HCT116 (cell line): ENCODE measurements around the gene NPEPL1. TPM values are rescaled to one million over a fixed set of nuclear protein-coding genes. Genes with fewer than 3 reads are reported as not detected.

Experiments
- ATAC-seq: fragments of 200-7000 bp; cut with Tn5 transposase; 2 replicates; pipeline ENCODE4 v1.9.1; 2020; ENCODE audit warnings: mild to moderate bottlenecking, moderate library complexity
- BruUV-seq: library from RNA; stranded (reverse); fragments of 400-500 nt; replicated peaks from 2 replicates; lab custom pipeline; 2021; lab: Mats Ljungman, UMichigan
- CTCF ChIA-PET: fragments of 300-600 bp; sonication (Branson Sonifier 250); formaldehyde crosslinking; loops from one replicate; lab custom pipeline; 2021; ENCODE audit warnings: antibody characterized with exemption; lab: Charles Lee
- POLR2A ChIA-PET: fragments of 300-600, 350-600 bp; sonication (Branson Sonifier 250); formaldehyde crosslinking; loops from one replicate; lab custom pipeline; 2021; ENCODE audit warnings: antibody characterized with exemption; lab: Charles Lee
- RAD21 ChIA-PET, 2 experiments: fragments of 300-600 bp; sonication (Branson Sonifier 250); formaldehyde crosslinking; loops; one replicate each; lab custom pipeline; 2023; ENCODE audit warnings: low total read pairs in 2 of 2; ENCODE audit not compliant: uncharacterized antibody in 2 of 2, unreplicated experiment in 2 of 2, low non-redundant PET in 1 of 2; lab: Charles Lee
- DNase-seq: peaks from one replicate; pipeline ENCODE4 v3.0.0-alpha.2; 2010; ENCODE audit warnings: low read depth, low spot score
- H2AFZ ChIP-seq: fragments of 200-600 bp; shearing (Covaris generic), sonication (generic); 2 replicates; pipeline ENCODE4 v1.6.1; 2017; ENCODE audit warnings: low read depth, mixed run types, mixed read lengths, antibody characterized with exemption, low read length; ENCODE audit not compliant: poor library complexity, severe bottlenecking
- H3K27ac ChIP-seq: 2 replicates; pipeline ENCODE4 v1.5.1; 2012; ENCODE audit warnings: low read depth, low read length
- H3K27me3 ChIP-seq: fragments of 200-600 bp; sonication (generic); 2 replicates; pipeline ENCODE4 v1.6.1; 2016; ENCODE audit warnings: mixed run types, low read length, mixed read lengths; ENCODE audit not compliant: insufficient read depth
- H3K36me3 ChIP-seq, 2 experiments: fragments of 200-500 bp in 1 of 2; fragments of 200-600 bp in 1 of 2; sonication (Bioruptor generic) in 1 of 2; sonication (generic) in 1 of 2; 2 replicates each; pipeline versions ENCODE4 v1.5.1 to v1.6.1; 2014 to 2016; ENCODE audit warnings: low read length in 2 of 2, inconsistent platforms in 1 of 2, mixed read lengths in 1 of 2, mixed run types in 1 of 2; ENCODE audit not compliant: insufficient read depth in 2 of 2, control insufficient read depth in 1 of 2
- H3K4me1 ChIP-seq, 2 experiments: fragments of 200-600 bp in 1 of 2; sonication (generic) in 1 of 2; 2 replicates each; pipeline versions ENCODE4 v1.5.1 to v1.6.1; 2012 to 2017; ENCODE audit warnings: low read length in 2 of 2, inconsistent platforms in 1 of 2, mild to moderate bottlenecking in 1 of 2, mixed read lengths in 1 of 2, mixed run types in 1 of 2, moderate library complexity in 1 of 2; ENCODE audit not compliant: insufficient read depth in 2 of 2, control insufficient read depth in 1 of 2
- H3K4me2 ChIP-seq: fragments of 200-600 bp; sonication (generic); 2 replicates; pipeline ENCODE4 v1.6.1; 2017; ENCODE audit warnings: mixed run types, low read length, mixed read lengths
- H3K4me3 ChIP-seq, 2 experiments: fragments of 200-600 bp in 1 of 2; sonication (generic) in 1 of 2; replicated peaks in 1 of 2; 2 replicates each; pipeline ENCODE4 v1.5.1; 2011 to 2016; ENCODE audit warnings: low read length in 2 of 2, control low read depth in 1 of 2, low read depth in 1 of 2, mild to moderate bottlenecking in 1 of 2, mixed read lengths in 1 of 2, mixed run types in 1 of 2
- H3K79me2 ChIP-seq: fragments of 200-600 bp; sonication (generic); 2 replicates; pipeline ENCODE4 v1.6.1; 2017; ENCODE audit warnings: mild to moderate bottlenecking, mixed run types, low read length, moderate library complexity, mixed read lengths; ENCODE audit not compliant: insufficient read depth
- H3K9ac ChIP-seq: fragments of 200-600 bp; sonication (generic); 2 replicates; pipeline ENCODE4 v1.6.1; 2016; ENCODE audit warnings: low read length, mixed read lengths
- H3K9me2 ChIP-seq: fragments of 200-600 bp; sonication (generic), shearing (Covaris generic); 2 replicates; pipeline ENCODE4 v1.6.1; 2017; ENCODE audit warnings: mixed run types, mild to moderate bottlenecking, moderate library complexity; ENCODE audit not compliant: insufficient read depth
- H3K9me3 ChIP-seq, 2 experiments: fragments of 200-500 bp in 1 of 2; fragments of 200-600 bp in 1 of 2; sonication (Bioruptor generic) in 1 of 2; sonication (generic) in 1 of 2; 2 replicates each; pipeline ENCODE4 v1.6.1; 2014 to 2017; ENCODE audit warnings: low read length in 2 of 2, mixed read lengths in 2 of 2, inconsistent platforms in 1 of 2, low read depth in 1 of 2, mild to moderate bottlenecking in 1 of 2, mixed run types in 1 of 2, moderate library complexity in 1 of 2; ENCODE audit not compliant: control insufficient read depth in 1 of 2, insufficient read depth in 1 of 2
- H4K20me1 ChIP-seq: fragments of 200-600 bp; sonication (generic), shearing (Covaris generic); 2 replicates; pipeline ENCODE4 v1.6.1; 2017; ENCODE audit warnings: mixed run types, mild to moderate bottlenecking, moderate library complexity; ENCODE audit not compliant: insufficient read depth
- CBX3 ChIP-seq: IDR thresholded peaks from 2 replicates; pipeline ENCODE4 v1.6.1; 2012; ENCODE audit warnings: low read depth
- CEBPB ChIP-seq: IDR thresholded peaks from 2 replicates; pipeline ENCODE4 v1.6.1; 2012; ENCODE audit warnings: low read depth
- EGR1 ChIP-seq: IDR thresholded peaks from 2 replicates; pipeline ENCODE4 v1.6.1; 2012; ENCODE audit warnings: low read depth
- ELF1 ChIP-seq: IDR thresholded peaks from 2 replicates; pipeline ENCODE4 v1.6.1; 2012; ENCODE audit warnings: low read depth, borderline replicate concordance
- EZH2 ChIP-seq: fragments of 200-600 bp; sonication (generic); IDR thresholded peaks from 2 replicates; pipeline ENCODE4 v1.6.1; 2017; ENCODE audit warnings: antibody characterized with exemption, mixed run types
- EZH2phosphoT487 ChIP-seq: fragments of 200-600 bp; IDR thresholded peaks from 2 replicates; pipeline ENCODE4 v1.6.1; 2018; ENCODE audit warnings: antibody characterized with exemption, borderline replicate concordance
- JUND ChIP-seq: IDR thresholded peaks from 2 replicates; pipeline ENCODE4 v1.6.1; 2012
- POLR2A ChIP-seq: IDR thresholded peaks from 2 replicates; pipeline ENCODE4 v1.7.0; 2011; ENCODE audit warnings: borderline replicate concordance; ENCODE audit not compliant: insufficient read depth, insufficient read length; ENCODE audit errors: extremely low read depth
- RAD21 ChIP-seq: IDR thresholded peaks from 2 replicates; pipeline ENCODE4 v1.6.1; 2012; ENCODE audit warnings: low read depth, mild to moderate bottlenecking
- SIN3A ChIP-seq: IDR thresholded peaks from 2 replicates; pipeline ENCODE4 v1.6.1; 2012; ENCODE audit warnings: low read depth
- SP1 ChIP-seq: IDR thresholded peaks from 2 replicates; pipeline ENCODE4 v1.6.1; 2012; ENCODE audit warnings: low read depth
- SRF ChIP-seq: IDR thresholded peaks from 2 replicates; pipeline ENCODE4 v1.6.1; 2012; ENCODE audit warnings: low read depth
- TCF7L2 ChIP-seq: IDR thresholded peaks from 2 replicates; pipeline ENCODE4 v1.7.0; 2011; ENCODE audit warnings: borderline replicate concordance, inconsistent platforms; ENCODE audit not compliant: insufficient read depth, insufficient read length; ENCODE audit errors: extremely low read depth
- ZFX ChIP-seq: fragments of 450-650 bp; IDR thresholded peaks from 2 replicates; pipeline ENCODE4 v1.6.1; 2017
- ZNF274 ChIP-seq: fragments of 200-500 bp; sonication (Bioruptor generic); IDR thresholded peaks from 2 replicates; pipeline ENCODE4 v1.6.1; 2014; ENCODE audit warnings: mild to moderate bottlenecking, low read depth, low read length, inconsistent platforms
- intact Hi-C: fragments of 100-400 bp; cut with micrococcal nuclease; formaldehyde crosslinking; loops from 2 replicates; pipeline ENCODE4 v1.10.0; 2022
- total RNA-seq: library from RNA; stranded (reverse); gene quantifications from one replicate; pipeline ENCODE4 v1.2.1, GENCODE V29; 2021; ENCODE audit not compliant: unreplicated experiment
- TF ChIP-seq, protein P1 (sequence below): IDR thresholded peaks from 2 replicates; pipeline ENCODE4 v1.6.1; 2012
- TF ChIP-seq, protein P2 (sequence below): IDR thresholded peaks from 2 replicates; pipeline ENCODE4 v1.6.1; 2011; ENCODE audit warnings: mild to moderate bottlenecking, low read length, moderate library complexity; ENCODE audit not compliant: insufficient replicate concordance; ENCODE audit errors: extremely low read depth
- TF ChIP-seq, protein P3 (sequence below), 3 experiments: fragments of 200-600 bp in 1 of 3; sonication (generic) in 1 of 3; IDR thresholded peaks in 2 of 3; conservative IDR thresholded peaks in 1 of 3; 2 replicates each; pipeline ENCODE4 v1.5.1; 2012 to 2017; ENCODE audit warnings: low read depth in 2 of 3, low read length in 2 of 3, antibody characterized with exemption in 1 of 3, borderline replicate concordance in 1 of 3, control low read depth in 1 of 3, mild to moderate bottlenecking in 1 of 3, mixed read lengths in 1 of 3, mixed run types in 1 of 3, moderate library complexity in 1 of 3; ENCODE audit not compliant: insufficient read depth in 1 of 3
- TF ChIP-seq, protein P4 (sequence below): IDR thresholded peaks from 2 replicates; pipeline ENCODE4 v1.6.1; 2012
- TF ChIP-seq, protein P5 (sequence below): IDR thresholded peaks from 2 replicates; pipeline ENCODE4 v1.6.1; 2012; ENCODE audit warnings: low read depth

Gene NPEPL1
- total RNA-seq, 1 experiment from 2014 or later, result 16.6 TPM

DNA sequence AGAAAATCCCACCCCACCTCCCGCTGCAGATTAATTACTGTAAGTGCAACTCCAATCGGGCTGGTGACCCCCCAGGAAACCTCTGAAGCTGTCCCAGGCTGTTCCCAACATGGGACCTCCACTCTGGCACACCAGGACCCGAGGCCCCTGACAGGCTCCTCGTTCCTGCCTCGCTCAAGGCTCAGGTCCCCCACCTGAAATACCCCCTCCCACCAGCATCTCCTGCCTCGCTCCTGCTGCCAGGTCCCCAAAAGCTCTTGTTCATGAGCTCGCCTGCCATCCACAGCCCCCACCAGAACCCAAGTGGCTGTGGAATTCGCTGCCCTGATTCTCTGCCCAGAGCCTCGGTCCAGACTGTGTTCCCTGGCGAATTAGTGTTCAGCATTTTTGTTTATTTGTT, 26.1 kb downstream of the NPEPL1 start:
- no peak overlapping the region for H3K4me2 ChIP-seq
- H2AFZ ChIP-seq, result no peak overlapping the region
- no peaks in the 10 kb centered on the region for H3K9me3 ChIP-seq
- H3K9me2 ChIP-seq, result no peaks in the 10 kb centered on the region
- RAD21 ChIA-PET, result no interaction called here
- ATAC-seq, result no peak
- TF ChIP-seq, protein P1, sequence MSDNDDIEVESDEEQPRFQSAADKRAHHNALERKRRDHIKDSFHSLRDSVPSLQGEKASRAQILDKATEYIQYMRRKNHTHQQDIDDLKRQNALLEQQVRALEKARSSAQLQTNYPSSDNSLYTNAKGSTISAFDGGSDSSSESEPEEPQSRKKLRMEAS, result no peak
- TF ChIP-seq SIN3A, result no peak
- TF ChIP-seq TCF7L2, result no peak
- no peak for TF ChIP-seq ZNF274
- TF ChIP-seq, protein P2, sequence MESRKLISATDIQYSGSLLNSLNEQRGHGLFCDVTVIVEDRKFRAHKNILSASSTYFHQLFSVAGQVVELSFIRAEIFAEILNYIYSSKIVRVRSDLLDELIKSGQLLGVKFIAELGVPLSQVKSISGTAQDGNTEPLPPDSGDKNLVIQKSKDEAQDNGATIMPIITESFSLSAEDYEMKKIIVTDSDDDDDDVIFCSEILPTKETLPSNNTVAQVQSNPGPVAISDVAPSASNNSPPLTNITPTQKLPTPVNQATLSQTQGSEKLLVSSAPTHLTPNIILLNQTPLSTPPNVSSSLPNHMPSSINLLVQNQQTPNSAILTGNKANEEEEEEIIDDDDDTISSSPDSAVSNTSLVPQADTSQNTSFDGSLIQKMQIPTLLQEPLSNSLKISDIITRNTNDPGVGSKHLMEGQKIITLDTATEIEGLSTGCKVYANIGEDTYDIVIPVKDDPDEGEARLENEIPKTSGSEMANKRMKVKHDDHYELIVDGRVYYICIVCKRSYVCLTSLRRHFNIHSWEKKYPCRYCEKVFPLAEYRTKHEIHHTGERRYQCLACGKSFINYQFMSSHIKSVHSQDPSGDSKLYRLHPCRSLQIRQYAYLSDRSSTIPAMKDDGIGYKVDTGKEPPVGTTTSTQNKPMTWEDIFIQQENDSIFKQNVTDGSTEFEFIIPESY, result no peak
- no peak for TF ChIP-seq CEBPB
- TF ChIP-seq JUND, result no peak
- TF ChIP-seq CBX3, result no peak
- TF ChIP-seq, protein P3, sequence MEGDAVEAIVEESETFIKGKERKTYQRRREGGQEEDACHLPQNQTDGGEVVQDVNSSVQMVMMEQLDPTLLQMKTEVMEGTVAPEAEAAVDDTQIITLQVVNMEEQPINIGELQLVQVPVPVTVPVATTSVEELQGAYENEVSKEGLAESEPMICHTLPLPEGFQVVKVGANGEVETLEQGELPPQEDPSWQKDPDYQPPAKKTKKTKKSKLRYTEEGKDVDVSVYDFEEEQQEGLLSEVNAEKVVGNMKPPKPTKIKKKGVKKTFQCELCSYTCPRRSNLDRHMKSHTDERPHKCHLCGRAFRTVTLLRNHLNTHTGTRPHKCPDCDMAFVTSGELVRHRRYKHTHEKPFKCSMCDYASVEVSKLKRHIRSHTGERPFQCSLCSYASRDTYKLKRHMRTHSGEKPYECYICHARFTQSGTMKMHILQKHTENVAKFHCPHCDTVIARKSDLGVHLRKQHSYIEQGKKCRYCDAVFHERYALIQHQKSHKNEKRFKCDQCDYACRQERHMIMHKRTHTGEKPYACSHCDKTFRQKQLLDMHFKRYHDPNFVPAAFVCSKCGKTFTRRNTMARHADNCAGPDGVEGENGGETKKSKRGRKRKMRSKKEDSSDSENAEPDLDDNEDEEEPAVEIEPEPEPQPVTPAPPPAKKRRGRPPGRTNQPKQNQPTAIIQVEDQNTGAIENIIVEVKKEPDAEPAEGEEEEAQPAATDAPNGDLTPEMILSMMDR (IDR thresholded peaks at IDR 0.05 in 2 of 3, conservative IDR thresholded peaks at IDR 0.05 in 1 of 3; ENCODE audit: borderline replicate concordance in 1 of 3, insufficient read depth in 1 of 3, low read depth in 2 of 3, low read length in 2 of 3), result no peak
- TF ChIP-seq EGR1, result no peak
- TF ChIP-seq, protein P4, sequence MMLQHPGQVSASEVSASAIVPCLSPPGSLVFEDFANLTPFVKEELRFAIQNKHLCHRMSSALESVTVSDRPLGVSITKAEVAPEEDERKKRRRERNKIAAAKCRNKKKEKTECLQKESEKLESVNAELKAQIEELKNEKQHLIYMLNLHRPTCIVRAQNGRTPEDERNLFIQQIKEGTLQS, result no peak
- no peak for TF ChIP-seq SRF
- TF ChIP-seq EZH2, result no peak
- no peak for TF ChIP-seq RAD21
- no peak for TF ChIP-seq EZH2phosphoT487
- no peak for TF ChIP-seq POLR2A
- no peak for TF ChIP-seq ZFX
- TF ChIP-seq ELF1, result no peak
- no peak for TF ChIP-seq SP1
- TF ChIP-seq, protein P5, sequence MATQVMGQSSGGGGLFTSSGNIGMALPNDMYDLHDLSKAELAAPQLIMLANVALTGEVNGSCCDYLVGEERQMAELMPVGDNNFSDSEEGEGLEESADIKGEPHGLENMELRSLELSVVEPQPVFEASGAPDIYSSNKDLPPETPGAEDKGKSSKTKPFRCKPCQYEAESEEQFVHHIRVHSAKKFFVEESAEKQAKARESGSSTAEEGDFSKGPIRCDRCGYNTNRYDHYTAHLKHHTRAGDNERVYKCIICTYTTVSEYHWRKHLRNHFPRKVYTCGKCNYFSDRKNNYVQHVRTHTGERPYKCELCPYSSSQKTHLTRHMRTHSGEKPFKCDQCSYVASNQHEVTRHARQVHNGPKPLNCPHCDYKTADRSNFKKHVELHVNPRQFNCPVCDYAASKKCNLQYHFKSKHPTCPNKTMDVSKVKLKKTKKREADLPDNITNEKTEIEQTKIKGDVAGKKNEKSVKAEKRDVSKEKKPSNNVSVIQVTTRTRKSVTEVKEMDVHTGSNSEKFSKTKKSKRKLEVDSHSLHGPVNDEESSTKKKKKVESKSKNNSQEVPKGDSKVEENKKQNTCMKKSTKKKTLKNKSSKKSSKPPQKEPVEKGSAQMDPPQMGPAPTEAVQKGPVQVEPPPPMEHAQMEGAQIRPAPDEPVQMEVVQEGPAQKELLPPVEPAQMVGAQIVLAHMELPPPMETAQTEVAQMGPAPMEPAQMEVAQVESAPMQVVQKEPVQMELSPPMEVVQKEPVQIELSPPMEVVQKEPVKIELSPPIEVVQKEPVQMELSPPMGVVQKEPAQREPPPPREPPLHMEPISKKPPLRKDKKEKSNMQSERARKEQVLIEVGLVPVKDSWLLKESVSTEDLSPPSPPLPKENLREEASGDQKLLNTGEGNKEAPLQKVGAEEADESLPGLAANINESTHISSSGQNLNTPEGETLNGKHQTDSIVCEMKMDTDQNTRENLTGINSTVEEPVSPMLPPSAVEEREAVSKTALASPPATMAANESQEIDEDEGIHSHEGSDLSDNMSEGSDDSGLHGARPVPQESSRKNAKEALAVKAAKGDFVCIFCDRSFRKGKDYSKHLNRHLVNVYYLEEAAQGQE, result no peak
- TF ChIP-seq, all 23 proteins: peak for 0
- intact Hi-C loops, result no loop called here
- Histone ChIP-seq H3K36me3 (no peaks in the 10 kb centered on the region), H3K79me2 (no peaks in the 10 kb centered on the region), H3K27ac (no peak overlapping the region), H3K27me3 (peaks cover 9% of the 10 kb centered on the region; the same call in 1 of the 2 replicates), H3K4me1 (no peaks in the 10 kb centered on the region), H4K20me1 (no peaks in the 10 kb centered on the region), H3K4me3 (no peak overlapping the region), H3K9ac (no peak overlapping the region)
- no TSS peak for BruUV-seq
- ChIA-PET CTCF (no interaction called here), POLR2A (no interaction called here)
- DNase-seq, result no peak
